Measurements from ENCODE around the gene SNX8.
"Not testable (repeated sequence)": the region's sequence is repeated elsewhere in the genome, so short reads cannot be mapped to it uniquely, and the experiment has no call there.

SNX8 gene, protein sequence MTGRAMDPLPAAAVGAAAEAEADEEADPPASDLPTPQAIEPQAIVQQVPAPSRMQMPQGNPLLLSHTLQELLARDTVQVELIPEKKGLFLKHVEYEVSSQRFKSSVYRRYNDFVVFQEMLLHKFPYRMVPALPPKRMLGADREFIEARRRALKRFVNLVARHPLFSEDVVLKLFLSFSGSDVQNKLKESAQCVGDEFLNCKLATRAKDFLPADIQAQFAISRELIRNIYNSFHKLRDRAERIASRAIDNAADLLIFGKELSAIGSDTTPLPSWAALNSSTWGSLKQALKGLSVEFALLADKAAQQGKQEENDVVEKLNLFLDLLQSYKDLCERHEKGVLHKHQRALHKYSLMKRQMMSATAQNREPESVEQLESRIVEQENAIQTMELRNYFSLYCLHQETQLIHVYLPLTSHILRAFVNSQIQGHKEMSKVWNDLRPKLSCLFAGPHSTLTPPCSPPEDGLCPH

DNA sequence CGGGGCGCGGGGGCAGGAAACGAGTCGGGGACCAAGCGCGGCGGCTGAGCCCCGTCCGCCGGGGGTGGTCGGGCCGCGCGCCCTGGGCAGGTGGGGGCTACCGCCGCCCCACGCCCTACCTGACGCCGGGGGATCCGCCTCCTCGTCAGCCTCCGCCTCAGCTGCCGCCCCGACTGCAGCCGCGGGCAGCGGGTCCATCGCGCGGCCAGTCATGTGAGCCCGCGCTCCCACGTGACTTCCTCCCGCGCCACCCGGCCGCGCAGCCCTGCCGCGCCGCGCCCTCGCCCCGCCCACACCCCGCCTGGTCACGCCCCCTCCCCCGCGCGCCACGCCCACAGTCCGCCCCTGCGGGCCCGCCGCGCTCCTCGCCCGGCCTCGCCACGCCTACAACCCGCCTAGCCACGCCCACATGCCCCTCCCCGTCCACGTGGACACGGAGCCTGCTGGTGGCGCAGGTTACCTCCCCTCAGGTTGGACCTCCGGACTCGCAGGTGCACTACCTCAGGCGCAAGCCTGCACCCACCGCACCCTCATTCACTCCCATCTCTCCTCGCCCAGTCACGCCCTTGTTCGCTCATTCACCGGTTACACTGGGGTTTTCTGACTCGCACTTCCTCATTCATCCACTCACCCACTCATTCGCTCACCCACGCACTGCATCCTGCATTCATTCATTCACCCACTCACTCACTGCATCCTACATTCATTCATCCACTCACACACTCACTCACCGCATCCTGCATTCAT, at the start of gene SNX8:
Gene SNX8, minus strand, starts transcription at position 233 of the 747 bp plus-strand sequence. Its CDS starts 20 bp downstream, at position 213.
- DNase-seq: peak; percentile 99

DNA sequence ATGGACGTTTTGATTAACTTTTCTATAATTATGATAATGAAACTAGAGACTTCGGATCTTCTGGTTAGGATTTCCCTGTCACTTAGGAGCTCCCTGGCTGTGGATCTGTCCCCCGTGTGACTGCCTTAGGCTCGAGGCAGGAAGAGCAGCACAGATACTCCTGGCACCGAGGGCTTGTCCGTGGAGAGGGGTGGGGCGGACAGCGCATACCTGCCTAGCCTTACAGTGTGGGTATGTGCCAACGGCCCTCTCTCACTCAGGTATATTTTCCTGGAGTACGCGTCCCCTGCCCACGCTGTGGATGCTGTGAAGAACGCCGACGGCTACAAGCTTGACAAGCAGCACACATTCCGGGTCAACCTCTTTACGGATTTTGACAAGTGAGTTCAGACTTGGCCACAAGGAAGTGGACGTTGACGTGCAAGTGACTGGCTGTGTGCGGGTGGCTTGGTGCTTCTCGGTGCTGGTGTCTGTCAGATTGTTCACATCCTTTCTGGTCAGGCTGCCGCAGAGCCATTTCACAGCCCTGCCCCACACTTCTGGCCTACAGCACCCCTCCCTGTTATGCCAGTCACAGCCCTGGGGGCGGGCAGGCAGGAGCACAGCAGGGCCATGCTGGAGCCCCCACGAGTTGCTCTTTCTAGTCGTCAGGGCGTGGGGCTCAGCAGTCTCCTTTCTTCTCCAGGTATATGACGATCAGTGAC, 48.3 kb upstream of the SNX8 start:
- DNase-seq: no peak

DNA sequence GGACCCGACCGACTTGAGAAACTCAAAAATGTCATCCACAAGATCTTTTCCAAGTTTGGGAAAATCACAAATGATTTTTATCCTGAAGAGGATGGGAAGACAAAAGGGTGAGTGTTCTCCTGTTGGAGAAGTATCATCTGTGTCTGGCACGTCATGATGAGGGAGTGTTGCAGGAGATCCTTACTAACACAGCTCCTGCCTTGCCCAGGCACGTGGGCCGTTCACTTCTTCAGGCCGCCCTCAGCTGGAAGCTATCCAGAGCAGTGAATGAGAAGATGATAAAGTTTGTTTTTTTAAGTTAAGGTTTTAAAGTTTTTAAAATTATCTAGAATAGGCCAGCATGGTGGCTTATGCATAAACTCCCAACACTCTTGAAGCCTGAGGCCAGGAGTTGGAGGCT, 46.6 kb upstream of the SNX8 start:
- DNase-seq: no peak

DNA sequence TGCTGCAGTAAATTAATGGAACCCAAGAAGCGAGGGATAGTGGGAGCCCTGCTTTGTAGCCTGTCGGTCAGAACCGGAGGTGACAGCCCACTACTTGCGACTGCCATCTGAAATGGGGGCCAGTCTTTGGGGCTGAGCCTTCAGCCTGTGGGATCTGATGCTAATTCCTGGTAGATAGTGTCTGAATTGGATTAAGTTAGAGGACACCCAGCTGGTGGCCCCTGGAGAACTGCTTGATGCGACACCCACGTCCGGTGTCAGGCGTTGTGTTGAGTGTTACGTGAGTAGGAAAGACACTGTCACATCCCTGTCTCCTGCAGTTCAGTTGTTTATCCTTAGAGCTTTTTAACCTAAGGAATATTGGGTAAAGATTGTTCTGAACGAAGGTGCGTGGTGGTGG, 45.4 kb upstream of the SNX8 start:
- no peak for DNase-seq

DNA sequence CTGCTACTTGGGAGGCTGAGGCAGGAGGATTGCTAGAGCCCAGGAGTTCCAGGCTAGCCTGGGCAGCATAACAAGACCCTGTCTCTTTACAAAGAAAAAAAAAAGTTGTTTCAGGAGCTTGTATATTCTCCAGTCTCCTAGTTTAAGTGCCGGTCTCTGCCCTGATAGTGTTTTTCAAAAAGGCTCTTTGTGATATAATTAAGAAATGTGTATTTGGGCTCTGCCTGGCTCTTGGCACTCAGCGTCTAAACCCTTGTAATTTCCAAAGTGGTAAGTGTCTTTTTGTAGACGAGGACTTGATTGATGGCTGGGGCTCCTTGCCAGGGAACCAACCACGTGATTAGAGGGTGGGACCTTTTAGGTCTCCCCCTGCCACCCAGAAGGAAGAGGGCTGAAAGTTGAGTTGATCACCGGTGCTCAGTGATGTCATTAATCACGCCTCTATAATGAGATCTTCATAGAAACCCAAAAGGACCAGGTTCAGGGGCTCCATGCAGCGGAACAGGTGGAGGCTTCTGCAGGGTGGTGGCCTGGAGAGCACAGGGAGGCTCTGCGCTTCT, 44.8 kb upstream of the SNX8 start:
- DNase-seq: no peak

DNA sequence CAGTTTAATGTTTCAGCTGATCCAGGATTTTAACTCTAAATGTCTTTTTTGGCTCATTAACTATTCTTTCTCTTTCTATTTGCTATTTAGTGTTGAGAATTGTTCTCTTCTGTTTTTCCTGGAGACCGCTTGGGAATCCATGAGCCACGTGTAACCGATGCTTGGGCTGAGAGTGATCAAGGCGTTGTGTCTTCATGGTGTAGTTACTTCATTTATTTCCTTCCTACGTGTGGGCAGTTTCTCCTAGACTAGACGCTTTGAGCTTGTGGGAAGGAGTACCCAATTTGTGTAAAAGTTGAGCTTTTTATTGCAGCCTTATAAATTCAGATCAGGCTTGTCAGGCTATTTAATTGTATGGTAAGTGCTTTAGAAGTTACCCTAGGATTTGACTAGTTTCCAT, 43.3 kb upstream of the SNX8 start:
- no peak for DNase-seq

DNA sequence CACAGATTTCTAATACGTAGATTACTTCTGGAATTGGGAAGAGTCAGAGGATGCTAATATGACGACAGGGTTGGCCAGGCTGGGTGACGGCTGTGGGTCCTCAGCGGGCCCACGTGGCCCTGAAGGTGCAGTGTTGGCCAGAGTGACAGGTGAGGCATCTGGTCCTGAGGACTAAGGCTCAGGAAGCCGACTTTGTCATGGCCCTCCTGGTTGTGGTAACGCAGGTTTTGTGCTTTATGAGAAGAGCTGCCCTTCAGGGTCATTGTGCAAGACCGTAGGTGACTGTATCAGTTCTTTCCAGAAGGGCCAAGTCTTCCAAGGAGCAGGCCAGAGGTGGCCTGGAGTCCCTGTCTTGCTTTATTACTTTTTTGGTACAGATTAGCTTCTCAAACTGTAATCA, 42.9 kb upstream of the SNX8 start:
- DNase-seq: no peak

DNA sequence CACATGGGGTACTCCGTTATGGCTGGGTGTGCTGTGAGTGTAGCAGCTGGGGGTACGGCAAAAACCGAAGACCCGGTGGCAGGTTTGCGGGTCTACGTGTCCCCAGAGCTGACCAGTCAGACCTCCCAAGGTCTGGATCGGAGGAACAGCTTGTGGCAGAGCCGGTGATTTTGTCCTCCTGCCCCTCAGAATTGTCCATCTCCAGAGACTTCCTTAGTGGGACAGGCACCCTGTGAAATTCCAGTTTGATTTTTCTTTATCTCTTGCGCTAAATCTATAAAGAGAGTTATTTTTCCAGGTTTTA, 41.4 kb upstream of the SNX8 start:
- DNase-seq: no peak

DNA sequence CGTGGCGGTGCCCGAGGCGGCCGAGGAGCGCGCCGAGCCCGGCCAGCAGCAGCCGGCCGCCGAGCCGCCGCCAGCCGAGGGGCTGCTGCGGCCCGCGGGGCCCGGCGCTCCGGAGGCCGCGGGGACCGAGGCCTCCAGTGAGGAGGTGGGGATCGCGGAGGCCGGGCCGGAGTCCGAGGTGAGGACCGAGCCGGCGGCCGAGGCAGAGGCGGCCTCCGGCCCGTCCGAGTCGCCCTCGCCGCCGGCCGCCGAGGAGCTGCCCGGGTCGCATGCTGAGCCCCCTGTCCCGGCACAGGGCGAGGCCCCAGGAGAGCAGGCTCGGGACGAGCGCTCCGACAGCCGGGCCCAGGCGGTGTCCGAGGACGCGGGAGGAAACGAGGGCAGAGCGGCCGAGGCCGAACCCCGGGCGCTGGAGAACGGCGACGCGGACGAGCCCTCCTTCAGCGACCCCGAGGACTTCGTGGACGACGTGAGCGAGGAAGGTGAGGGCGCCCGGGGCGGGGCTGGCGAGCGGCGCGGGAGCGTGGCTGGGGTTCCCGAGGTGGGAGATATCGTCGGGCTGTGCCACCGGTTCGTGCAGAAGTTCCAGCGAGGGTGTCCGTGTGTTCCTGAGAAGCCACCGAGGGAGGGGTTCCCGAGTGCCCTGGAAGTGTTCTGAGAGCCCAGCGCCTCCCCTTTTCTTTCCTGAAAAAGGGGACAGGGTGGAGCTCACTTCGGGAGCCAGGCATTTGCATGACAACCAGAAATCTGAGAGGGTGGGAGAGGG, 40.9 kb upstream of the SNX8 start:
- peak; percentile 73 for DNase-seq

DNA sequence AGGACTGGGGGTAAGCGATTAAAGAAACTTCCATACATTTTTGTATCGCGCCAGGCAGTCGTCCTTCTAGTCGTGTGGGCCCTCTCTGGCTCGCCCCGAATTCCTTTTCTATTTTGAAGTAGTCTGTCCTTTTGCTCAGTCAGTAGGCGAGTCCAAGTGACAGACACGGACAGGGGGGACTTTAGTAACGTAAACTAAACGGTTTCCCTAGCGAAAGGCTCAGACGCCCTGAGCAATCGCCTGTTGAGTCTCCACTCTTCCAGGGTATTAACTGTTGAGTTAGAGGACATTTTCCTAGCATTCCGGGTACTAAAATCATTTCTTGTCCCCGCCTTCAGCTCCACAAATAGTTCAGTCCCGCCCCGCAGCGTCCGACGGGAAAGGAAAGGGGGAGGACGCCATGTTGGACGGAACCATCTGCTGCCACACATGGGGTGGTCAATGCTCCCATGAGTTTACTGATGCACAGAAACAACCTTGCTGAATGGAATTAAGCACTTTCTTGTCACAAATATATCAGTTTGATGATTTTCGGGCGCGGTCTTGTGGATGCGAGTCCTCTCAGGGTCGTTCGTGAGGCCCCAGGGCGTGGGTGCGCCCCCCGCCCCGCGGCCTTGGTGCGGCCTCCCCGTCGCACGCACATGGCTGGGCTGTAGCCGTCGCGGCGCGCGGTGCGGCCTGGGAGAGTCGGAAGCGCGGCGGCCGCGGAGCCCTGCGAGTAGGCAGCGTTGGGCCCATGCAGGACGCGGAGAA, 40.1 kb upstream of the SNX8 start, which contains the start of gene EIF3B:
Gene EIF3B, plus strand, starts transcription at position 642 of the 753 bp plus-strand sequence. Its CDS starts 95 bp downstream, at position 737.
- DNase-seq: peak; percentile 95

DNA sequence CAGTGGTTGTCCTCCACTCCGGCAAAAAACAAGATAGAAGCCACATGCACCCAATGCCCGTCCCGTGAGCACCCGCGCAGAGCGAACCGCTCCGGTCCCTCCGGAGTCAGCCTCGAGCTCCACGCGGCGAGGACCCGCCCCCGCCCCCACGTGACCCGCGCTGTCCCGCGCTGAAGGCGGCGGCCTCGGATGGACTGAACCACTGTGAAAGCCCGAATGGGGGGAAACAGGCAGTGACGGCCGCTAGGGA, 39.6 kb upstream of the SNX8 start:
- DNase-seq: peak; percentile 97

DNA sequence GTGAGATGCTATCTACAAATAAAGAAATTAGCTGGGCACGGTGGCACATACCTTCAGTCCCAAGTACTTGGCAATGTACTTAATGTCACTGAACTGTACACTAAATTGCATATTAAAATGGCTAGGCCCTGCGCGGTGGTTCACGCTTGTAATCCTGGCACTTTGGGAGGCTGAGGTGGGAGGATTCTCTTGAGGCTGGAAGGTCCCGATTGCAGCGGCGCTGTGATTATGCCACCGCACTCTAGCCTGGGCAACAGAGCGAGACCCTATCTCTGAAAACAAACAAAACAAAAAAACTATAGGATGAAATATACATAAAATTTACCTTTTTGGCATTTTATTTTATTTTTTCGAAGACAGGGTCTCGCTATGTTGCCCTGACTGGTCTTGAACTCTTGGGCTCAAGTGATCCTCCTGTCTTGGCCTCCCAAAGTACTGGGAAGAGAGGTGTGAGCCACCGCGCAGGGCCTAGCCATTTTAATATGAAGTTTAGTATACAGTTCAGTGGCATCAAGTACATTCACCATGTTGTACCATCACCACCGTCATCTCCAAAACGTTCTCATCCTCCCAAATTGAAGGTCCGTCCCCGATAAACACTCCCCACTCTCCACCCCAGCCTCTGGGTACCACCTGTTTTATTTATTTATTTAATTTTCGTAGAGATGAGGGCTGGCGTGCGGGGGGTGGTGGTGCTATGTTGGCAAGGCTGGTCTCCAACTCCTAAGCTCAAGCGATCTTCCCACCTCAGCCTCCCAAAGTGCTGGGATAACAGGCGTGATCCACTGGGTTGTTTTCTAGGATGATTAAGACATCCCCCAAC, 39.1 kb upstream of the SNX8 start:
- no peak for DNase-seq

DNA sequence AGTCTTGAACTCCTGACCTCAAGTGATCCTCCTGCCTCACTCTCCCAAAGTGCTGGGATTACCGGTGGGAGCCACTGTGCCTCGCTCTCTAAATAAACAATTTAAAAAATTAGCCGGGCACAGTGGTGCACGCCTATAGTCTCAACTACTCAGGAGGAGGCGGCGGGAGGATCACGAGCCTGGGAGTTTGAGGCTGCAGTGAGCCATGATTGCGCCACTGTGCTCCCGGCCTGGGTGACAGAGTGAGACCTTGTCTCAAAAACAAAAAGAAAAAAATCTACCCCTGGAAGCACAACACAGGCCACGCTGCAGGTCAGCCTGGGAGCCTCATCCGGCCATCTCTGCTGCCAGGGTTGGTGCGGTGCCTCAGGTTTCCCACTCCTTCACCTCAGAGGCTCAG, 36.6 kb upstream of the SNX8 start:
- DNase-seq: no peak

DNA sequence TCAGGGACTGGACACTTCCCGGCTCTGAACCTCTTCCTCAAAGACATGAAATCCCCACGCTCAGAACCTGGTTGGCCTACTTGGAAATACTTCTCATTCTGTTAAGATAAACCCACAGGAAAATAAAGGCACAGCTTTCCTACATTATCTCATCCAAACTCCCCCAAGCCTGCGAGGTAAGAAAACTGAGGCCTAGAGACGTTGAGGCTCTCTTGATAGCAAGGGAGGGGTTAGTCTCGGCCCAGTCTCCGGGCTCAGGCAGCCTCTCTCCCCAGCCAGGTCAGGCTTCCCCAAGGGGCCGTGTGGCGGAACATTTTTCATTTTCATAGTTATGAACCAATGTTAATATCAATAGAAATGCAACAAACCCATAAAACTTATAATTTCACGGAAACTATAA, 35.8 kb upstream of the SNX8 start:
- no peak for DNase-seq

DNA sequence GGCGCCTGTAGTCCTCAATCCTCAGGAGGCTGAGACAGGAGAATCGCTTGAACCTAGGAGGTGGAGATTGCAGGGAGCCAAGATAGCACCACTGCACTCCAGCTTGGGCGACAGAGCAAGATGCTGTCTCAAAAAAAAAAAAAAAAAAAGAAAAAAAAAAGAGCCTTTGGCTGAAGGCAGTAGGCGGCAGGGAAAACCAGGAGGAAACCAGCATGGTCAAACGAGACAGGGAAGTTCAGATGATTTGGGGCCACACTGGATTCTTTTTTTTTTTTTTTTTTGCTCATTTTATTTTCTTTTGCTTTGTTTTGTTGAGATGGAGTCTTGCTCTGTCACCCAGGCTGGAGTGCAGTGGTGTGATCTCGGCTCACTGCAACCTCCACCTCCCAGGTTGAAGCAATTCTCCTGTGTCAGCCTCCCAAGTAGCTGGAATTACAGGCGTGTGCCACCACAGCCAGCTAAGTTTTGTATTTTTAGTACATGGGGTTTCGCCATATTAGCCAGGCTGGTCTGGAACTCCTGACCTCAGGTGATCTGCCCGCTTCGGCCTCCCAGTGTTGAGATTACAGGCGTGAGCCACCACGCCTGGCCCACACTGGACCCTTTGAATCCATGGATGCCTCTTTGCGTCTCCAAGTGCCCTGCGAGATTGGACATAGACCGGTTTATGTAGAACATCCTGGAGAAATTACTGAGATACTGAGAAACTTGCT, 33.3 kb upstream of the SNX8 start:
- DNase-seq: not testable (repeated sequence)

DNA sequence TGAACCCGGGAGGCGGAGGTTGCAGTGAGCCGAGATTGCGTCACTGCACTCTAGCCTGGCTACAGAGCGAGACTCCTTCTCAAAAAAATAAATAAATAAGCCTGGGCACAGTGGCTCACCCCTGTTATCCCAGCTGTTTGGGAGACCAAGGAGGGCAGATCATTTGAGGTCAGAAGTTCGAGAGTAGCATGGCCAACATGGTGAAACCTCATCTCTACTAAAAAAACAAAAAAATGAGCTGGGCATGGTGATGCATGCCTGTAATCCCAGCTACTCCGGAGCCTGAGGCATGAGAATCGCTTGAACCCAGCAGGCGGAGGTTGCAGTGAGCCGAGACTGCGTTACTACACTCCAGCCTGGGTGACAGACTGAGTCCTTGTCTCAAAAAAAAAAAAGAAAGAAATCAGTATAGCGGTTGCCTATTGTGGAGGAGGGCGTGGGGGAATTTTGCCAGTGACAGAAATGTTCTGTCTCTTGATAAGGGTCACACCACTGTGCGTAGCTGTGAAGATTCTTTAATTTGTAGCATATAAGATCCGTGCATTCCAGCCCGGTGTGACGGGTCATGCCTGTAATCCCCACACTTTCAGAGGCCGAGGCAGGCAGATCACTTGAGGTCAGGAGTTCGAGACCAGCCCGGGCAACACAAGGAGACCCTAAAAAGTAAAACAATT, 22.5 kb upstream of the SNX8 start:
- DNase-seq: no peak

DNA sequence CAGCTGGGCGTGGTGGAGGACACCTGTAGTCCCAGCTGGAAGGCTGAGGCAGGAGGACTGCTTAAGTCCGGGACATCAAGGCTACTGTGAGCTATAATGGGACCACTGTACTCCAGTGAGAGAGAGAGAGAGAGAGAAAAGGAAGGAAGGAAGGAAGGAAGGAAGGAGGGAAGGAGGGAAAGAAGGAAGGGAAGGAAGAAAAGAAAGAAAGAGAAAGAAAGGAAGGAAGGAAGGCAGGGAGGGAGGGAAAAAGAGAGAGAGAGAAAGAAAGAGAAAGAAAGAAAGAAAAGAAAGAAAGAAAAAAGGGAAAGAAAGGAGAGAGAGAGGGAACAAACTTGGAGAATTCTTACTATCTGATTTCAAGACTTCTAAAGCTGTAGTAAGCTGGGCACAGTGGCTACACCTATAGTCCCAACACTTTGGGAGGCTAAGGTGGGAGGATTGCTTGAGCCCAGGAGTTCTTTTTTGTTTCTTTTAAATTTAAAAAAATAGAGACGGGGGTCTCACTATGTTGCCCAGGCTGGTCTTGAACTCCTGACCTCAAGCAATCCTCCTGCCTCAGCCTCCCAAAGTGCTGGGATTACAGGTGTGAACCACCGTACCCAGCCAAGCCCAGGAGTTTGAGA, 18.5 kb upstream of the SNX8 start:
- DNase-seq: not testable (repeated sequence)

DNA sequence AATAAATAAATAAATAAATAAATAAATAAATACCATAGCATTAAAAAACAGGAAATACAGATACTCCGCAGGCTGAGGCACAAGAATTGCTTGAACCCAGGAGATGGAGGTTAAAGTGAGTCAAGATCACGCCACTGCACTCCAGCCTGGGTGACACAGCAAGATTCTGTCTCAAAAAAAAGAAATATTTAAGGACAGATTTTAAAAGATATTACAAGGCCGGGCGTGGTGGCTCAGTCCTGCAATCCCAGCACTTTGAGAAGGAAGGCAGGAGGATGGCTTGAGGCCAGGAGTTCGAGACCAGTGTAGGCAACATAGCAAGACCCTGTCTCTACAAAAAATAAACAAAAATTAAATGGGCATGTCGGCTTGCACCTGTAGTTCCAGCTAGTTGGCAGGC, 17.5 kb upstream of the SNX8 start:
- no peak for DNase-seq

DNA sequence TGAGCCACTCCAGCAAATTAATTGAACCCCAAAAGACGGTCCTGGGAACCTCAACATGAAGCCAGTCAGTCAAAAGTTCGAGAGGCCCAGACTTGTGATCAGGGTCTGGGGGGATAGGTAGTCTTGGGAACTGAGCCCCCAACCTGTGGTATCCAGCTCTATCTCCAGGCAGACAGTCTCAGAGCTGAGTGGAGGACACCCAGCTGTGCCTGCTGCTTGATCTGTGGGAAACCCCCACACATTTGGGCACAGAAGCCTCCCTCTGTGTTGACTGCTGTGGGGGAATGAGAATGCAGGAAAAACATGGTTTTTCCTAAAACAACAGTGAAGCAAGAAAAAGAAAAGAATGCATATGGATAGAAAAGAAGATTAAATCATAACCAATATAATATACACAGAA, 16.3 kb upstream of the SNX8 start:
- DNase-seq: no peak

Data from activated effector memory CD4-positive, alpha-beta T cell treated with anti-CD3 and anti-CD28 coated beads, Interleukin-2, amount 50 U/mL, for 16 hours (primary cell).